SK-N-DZ (cell line): ENCODE measurements around the gene PTCSC3.
"Not testable (repeated sequence)": the region's sequence is repeated elsewhere in the genome, so short reads cannot be mapped to it uniquely, and the experiment has no call there.

Source experiments
- DNase-seq: peaks from one replicate; pipeline ENCODE4 v3.0.0-alpha.2; 2015; ENCODE audit warnings: low spot score

The PTCSC3 gene

DNA sequence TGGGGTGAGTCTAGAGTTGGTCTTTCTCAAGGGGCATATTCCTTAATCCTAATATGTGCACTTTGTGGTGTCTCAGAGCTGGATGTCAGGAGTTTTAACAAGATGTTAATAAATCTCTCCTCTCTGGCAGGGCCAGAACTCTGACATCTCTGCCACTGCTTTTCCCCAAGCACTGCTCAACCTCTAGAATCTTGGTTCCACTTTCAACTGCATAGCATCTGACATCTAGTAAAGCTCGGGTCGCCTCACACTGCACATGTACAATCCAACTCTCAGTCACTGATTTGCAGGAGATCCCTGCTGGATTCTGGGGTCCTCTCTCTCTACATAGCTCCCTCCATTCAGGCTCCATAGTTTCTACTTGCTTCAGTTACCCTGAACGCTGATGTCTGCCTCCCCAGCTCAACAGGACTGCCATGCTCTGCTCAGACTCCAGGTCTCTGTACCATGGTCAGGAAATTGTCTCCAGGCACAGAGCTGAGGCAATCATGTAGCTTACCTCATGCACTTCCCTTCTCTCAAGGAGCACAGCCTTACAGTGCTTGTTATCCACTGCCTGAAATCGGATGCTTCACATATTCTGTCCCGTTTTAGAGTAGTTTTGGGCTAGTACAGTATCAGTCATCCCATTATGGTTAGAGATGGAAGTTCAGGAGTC lies 1.6 kb downstream of the PTCSC3 start:
- no peak for DNase-seq

DNA sequence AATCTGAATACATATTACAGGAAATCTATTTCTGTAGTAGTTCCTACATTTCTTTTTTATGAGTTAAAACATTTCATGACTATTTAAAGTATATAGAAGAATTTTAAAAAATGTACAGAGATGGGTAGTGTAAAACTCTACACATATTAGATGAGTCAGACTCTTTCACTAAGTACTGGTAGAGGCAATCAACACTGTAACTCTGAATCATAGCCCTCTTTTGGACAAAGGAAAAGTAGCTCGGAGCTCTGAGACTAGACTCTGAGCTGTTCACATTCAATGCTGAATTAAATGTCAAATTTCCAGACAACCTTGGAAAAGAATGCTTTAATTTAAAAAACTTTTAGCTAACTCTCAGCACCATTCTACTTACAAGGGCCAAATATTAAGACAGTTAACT lies 3.4 kb downstream of the PTCSC3 start:
- no peak for DNase-seq

DNA sequence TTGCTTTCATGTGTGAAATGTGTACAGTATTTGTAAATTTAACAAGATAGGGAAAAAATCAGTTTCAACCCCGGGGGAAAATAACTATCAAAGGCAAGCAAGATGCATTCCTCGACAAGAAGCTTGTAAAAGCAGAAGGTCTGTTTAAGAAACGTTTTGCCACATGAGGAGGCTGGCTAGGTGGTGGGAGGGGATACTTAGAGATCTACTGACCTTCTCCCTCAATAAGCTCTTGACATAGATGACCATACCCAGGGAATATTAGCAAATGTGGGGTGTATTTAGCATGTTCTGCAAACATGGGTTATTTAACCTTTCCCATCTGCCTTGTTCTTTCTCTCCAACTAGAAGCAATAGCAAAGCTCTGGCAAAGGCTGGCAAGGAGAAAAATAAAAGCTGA lies 4.9 kb downstream of the PTCSC3 start:
- DNase-seq = no peak

DNA sequence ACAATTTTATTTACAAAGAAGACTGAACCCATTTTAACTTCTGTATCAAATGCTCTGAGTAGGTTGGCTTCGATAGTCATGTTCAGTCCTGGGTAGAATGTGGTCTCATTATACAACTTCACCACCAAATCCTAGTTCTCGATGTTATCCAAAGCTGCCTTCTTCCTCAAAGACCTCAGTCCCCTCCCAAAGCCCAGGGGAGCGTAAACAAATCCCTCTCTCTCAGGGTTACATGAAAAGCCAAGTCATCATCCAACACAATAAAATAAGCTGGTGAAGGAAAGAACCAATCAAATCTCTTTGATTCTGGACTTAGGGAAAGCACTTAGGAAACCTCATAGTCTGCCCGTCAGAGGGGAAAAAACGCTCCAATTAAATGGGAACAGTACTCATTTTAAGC lies 9.1 kb downstream of the PTCSC3 start:
- no peak for DNase-seq

DNA sequence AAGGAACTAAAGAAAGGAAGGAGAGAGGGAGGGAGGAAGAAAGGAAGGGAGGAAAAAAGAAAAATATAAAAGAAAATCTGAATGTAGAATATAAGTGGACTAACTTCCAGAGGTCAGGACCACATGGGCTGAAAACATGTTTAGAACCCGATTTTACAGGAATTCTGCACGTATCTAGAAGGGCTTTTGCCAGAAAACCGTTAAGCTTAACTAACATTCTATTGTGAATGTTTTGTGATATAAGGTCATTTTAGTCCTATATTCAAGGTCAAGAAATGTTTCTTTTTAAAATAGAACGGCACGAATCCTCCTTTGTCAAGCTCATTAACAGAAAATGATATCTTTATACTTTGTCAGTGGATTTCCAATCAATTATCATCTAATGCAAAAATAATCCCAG lies 13.1 kb downstream of the PTCSC3 start:
- no peak for DNase-seq

DNA sequence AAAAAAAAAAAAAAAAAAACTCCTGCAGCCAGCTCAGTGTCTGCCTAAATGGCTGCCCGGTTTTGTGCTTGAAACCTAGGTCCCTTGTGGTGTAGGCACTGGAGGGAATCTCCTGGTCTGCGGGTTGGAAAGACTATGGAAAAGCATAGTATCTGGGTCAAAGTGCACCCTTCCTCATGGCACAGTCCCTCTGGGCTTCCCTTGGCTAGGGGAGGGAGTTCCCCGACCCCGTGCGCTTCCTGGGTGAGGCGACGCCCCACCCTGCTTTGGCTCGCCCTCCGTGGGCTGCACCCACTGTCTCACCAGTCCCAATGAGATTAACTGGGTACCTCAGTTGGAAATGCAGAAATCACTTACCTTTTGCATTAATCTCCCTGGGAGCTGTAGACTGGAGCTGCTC lies 14.3 kb downstream of the PTCSC3 start:
- DNase-seq = no peak

DNA sequence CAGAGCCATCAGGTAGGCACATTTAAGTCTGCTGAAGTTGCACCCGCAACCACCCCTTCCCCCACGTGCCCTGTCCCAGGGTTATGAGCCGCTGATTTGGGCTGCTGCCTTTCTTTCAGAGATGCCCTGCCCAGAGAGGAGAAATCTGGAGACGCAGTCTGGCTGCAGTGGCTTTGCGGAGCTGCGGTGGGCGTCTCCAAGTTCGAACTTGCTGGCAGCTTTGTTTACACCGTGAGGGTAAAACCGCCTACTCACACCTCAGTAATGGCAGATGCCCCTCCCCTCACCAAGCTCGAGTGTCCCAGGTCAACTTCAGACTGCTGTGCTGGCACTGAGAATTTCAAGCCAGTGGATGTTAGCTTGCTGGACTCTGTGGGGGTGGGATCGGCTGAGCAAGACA lies 14.7 kb downstream of the PTCSC3 start:
- DNase-seq = no peak

DNA sequence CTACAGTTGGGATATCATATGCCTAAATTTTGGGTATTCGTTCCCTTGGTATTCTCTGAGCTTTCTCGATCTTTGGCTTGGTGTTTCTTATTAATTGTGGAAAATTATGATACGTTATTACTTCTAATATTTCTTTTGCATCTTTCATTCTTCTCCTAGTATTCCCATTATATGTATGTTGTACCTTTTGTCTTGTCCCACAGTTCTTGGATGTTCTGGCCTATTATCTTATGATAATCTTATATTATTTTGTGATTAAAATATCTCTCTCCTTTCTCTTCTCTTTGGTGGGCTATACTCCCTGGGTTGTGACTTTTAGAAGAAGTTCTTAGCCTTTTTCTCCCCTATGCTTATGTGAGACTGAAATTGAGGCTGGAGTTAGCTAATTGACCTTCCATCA lies 25.2 kb downstream of the PTCSC3 start:
- DNase-seq = no peak

DNA sequence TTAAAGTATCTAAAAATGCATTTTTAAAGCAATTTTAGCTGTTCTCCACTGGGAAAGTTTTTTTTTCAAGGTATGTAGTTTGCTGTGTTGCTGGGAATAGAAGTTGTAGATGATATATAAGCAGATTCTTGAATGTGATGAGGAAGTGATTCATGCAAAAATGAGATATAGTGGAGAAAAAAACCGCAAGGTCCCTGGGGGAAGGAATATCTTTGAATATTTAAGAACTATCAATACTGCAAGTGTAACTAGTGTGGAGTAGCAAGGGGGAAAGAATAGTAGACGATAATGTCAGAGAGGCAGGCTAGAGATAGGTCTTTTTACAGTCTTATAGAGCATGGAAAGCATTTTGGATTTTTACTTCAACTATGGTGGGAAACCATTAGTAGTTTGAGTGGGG lies 42.5 kb downstream of the PTCSC3 start:
- no peak for DNase-seq

DNA sequence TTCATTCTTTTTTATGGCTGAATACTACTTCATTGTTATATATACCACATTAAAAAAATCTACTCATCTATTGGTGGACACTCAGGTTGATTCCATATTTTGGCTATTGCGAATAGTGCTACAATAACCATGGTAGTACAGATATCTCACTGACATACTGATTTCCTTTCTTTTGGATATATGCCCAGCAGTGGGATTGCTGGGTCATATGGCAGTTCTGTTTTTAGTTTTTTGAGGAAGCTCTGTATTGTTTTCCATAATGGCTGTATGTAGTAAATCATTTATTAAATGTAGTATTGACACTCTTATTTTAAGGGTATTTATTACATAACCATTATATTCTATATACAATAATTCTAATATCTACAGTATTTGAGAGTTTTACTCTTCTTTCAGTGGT lies 43.7 kb downstream of the PTCSC3 start:
- DNase-seq = no peak

DNA sequence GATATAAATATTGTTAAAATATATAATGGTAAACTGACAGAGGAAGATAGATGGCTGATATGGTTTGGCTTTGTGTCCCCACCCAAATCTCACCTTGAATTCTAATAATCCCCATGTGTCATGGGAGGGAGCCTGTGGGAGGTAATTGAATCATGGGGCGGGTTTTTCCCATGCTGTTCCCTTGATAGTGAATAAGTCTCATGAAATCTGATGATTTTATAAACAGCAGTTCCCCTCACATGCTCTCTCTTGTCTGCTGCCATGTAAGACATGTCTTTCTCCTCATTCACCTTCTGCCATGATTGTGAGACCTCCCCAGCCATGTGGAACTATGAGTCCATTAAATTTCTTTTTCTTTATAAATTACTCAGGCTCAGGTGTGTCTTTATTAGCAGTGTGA lies 46.3 kb downstream of the PTCSC3 start:
- DNase-seq = no peak

DNA sequence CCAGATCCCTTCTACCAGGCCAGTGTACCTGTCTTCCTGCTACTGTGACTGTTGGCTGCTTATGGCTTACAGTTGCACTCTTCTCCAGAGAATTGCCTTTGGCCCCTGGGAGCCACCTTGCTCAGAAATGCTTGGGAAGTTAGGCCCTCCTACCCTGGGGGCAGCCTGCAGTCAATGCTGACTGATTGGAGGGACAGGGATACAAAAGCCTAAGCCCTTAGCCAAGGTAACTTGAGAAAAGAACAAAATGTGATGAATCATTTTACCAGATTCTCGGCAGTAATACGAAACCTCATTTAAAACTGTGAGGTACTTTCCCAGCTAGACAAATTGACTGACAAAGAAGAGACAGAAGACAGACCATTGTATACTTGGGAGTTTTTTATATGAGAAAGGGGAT lies 47.3 kb downstream of the PTCSC3 start:
- DNase-seq = no peak

DNA sequence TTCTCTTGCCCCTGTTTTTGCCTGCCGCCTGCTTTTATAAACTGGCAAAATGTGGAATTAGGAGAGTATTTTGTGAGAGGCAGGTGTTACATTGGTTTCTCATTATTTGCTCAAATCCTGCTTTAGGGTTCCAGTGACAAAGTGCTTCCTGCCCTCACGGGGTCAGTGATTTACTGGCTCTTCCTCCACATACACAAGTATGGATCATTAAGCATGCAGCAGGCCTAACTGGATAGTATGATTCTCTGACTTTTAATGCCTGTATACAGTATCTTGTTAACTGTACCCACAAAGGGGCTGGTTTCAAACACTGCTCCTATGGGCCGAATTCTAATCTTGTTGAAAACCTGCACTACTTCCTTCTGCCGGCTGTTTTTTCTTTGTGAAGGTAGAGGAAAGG lies 63.2 kb downstream of the PTCSC3 start:
- no peak for DNase-seq

DNA sequence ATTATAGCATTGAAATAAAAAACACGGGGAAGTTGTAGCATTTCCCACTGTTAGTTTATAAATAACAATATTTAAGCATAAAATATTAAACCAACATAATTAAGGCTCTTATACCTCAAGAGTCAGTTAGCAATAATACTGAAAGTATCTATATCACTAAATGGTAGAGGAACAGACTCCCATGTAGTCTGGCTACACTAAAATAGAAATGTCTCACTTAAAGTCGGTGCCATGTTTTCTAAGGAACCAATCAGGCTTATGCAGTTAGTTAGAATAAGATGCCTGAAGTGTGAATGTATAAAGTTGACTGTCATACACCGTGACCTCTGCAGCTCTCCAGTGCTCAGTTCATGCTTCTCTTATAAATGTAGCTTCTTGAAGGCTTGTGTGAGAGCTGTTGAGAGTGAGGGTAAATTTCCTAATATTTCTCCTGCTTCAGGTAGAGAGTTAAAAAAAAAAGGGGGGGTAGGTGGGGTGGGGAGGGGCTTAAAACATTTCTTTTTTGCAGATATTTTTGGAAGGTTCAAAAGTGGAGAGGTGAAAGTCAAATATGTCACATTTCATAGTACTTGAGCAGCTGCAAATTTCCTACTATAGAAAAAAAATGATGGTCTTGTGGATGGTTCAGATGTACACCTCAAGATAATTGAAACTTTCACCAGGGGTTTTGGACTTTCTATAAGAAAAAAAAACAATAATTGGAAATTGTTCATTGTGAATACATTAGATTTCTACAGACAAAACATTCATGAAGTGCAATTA lies 64.5 kb downstream of the PTCSC3 start:
- DNase-seq = no peak

DNA sequence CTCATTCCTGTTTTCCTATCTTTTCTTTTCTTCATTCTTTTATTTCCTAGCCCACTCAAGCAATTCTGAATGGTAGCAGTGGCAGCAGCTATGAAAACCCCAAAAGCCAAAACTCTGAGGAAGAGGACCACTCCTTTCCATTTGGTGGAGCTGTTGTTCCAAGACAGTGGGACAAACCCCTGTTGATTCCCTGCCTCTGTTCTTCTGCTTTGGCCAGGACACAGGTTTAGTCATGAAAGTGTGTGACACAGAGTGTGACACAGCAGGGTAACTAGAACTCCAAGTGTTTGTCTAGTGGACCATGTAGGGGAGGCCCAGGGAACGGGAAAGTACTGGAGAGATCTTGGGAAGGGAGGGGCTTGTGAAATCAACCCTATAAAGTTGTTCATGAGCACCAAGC lies 71.1 kb downstream of the PTCSC3 start:
- no peak for DNase-seq

DNA sequence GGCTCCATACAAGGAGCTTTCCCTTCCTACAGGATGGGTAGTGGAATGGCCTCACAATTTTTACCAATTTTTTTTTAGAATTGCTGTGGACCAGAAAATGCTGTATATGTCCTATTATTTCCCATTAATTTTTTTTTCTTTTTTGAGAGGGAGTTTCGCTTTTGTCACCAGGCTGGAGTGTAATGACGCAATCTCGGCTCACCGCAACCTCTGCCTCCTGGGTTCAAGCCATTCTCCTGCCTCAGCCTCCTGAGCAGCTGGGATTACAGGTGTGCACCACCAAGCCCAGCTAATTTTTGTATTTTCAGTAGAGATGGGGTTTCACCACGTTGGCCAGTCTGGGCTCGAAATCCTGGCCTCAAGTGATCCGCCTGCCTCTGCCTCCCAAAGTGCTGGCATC lies 72.3 kb downstream of the PTCSC3 start:
- DNase-seq = not testable (repeated sequence)

DNA sequence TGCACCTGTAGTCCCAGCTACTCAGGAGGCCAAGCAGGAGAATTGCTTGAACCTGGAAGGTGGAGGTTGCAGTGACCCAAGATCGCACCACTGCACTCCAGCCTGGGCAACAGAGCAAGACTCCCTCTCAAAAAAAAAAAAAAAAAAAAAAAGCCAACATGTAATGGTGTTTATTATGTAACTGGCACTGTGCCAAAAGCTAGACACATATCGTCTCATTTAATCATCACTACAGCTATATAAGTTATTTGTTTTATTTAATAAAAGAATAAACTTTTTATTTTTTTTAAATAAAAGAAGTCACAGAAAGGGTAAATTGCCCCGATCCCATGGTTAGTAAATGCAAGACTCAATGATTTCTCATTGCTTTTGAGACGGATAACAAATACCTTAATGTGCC lies 76.9 kb downstream of the PTCSC3 start:
- no peak for DNase-seq

DNA sequence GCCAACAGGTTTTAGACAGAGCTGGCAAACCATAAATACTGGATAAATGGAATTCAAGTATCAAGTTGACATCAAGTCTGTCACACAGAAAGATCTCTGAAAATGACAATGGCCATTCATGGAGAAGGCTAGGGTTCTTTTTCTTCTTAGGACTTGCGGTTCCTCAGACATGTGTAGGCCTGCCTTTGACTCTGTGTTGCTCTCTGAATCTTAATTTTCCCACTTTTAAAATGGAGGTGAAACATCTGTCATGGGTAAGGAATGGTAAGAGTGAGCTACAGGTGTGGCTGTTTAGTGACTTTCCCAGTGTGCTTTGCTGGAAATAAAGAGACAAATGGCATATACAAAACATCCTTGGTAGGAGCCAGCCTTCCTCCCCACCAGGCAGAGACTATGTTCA lies 79.2 kb downstream of the PTCSC3 start:
- no peak for DNase-seq

DNA sequence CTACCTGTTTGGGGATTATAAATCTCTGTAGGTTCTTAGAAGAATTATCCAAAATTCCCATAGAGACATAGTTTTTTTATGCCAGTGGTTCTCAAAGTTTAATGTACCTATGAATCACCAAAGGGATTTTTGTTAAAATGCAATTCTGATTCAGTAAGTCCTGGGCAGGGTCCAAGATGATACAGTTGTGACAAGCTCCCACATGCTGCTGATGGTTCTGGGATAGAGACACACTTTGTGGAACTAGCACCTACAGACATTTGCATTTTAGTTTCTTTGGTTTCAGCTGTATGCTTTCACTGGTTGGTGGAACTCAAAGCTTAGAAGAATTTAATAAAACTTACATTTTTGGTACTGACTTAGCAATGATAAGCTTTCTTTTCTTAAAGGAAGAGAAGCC lies 80.4 kb downstream of the PTCSC3 start:
- DNase-seq = no peak

DNA sequence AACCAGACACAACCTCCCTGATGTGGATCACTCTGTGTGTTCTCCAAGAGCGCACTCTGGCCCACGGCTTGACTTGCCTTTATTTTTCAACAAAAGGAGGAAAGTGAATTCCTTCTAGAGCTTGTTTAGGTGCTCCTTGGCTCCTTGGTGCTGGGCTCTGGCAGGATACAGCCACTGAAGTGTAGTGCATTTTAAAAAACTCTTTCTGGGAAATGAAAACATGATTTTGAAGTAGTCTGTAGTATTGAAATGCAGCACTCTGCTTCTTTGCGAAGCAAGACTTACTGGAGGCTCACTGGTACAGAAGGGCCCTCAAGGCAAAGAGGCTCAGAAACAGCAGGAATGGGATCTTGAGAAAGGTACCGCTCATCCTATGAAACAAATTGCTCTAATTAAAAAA lies 81.6 kb downstream of the PTCSC3 start:
- no peak for DNase-seq

DNA sequence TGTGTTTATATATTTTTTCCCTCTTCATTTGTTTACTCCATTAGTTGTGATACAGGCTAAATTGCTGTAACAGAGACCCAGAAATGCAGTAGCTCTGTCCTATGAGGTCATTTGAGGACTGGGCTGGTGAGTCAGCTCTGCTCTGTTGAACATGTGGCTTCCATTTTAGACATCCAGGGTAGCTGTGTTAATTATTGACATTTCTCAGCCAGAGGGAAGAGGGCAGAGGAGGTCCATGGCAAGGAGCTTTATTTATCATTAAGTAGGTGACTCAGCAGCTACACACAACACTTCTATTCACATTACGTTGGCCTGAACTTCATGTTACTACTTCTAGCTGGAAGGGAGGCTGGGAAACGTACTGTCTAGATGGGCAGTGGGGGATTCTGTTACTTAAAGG lies 85.4 kb downstream of the PTCSC3 start:
- no peak for DNase-seq

DNA sequence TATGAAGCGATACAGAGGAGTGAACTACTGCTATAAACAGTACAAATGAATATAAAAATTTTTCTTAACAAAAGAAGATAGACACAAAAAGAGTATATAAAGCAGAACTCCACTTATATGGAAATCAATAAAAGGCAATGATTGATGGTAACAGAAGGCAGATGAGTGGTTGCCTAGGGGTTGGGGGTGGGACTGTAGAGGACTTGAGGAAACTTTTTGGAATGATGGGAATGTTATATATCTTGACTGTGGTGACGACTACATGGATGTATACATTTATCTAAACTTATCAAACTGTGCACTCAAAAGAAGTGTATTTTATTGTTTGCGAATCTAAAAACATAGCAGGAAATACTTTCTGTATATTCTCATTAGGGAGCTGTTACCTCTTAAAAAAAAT lies 89.1 kb downstream of the PTCSC3 start:
- no peak for DNase-seq

DNA sequence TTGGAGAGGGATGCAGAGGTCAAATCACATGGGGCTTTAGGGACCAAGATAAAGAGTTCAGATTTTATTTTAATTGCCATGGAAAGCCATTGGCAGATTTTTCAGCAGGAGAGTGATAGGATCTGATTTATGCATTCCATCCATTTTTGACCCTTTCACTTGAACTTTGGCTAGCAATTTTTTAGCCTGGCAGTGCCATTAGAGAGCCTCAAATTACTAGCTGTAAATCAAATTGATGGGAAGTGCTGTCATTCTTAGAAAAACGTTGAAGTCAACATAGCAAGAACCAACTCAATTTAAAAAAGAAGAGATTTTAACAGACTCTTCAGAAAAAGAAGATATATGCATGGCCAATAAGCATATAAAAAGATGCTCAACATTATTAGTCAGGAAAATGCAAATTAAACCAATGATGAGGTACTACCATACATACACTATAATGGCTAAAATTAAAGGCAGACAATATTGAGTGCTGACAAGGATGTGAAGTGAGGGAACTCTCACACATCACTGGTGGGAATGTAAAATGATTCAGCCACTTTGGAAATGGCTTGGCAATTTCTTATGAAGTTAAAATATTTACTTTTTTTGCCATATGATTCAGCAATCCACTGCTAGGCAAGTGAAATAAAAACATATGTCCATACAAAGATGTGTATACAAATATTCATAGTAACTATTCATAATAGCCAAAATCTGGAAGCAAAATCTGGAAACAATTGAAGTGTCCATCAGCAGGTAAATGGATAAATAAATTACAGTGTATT lies 89.7 kb downstream of the PTCSC3 start:
- DNase-seq = no peak
